Measurements from ENCODE around the gene NUP88. TPM values are rescaled to one million over a fixed set of nuclear protein-coding genes. Genes with fewer than 3 reads are reported as not detected.

The NUP88 gene
- total and polyA plus RNA-seq, 10 of the 15 experiments (the other 5 are each of a cell fraction or from before 2014, with no cell fraction given), result 110 to 244 (median 188) TPM

GRCh38 chr17:5364156-5364555 is 55.3 kb downstream of the NUP88 start:
- CTCF ChIA-PET, result no interaction called here
- no peak overlapping the region for H3K4me2 ChIP-seq (ENCODE audit: control insufficient read depth, insufficient read depth)
- in situ Hi-C loops (cut with MboI), result no loop called here
- no peak for DNase-seq (ENCODE audit: low read depth, low spot score)
- TF ChIP-seq TARDBP (IDR thresholded peaks at IDR 0.05; ENCODE audit: borderline replicate concordance) (no peak), MEF2A (IDR thresholded peaks at IDR 0.05; ENCODE audit: insufficient read depth, low read depth, low read length) (no peak), BRCA1 (IDR thresholded peaks at IDR 0.05; ENCODE audit: low read depth, low read length) (no peak), SMAD1 (IDR thresholded peaks at IDR 0.05; ENCODE audit: low read depth, partially characterized antibody) (no peak), RUNX3 (IDR thresholded peaks at IDR 0.05; ENCODE audit: low read length) (no peak), TCF12 (IDR thresholded peaks at IDR 0.05; ENCODE audit: low read depth, low read length) (no peak), FOXK2 (IDR thresholded peaks at IDR 0.05) (no peak), RFX5 (IDR thresholded peaks at IDR 0.05; ENCODE audit: low read depth, low read length) (no peak), BCLAF1 (IDR thresholded peaks at IDR 0.05) (no peak), RAD21 (IDR thresholded peaks at IDR 0.05; ENCODE audit: insufficient read depth, low read depth, low read length) (no peak), E2F8 (IDR thresholded peaks at IDR 0.05; ENCODE audit: low read depth, partially characterized antibody) (no peak), TBL1XR1 (IDR thresholded peaks at IDR 0.05; ENCODE audit: low read depth, low read length) (no peak), MTA2 (IDR thresholded peaks at IDR 0.05; ENCODE audit: low read depth) (no peak), EED (IDR thresholded peaks at IDR 0.05; ENCODE audit: low read depth) (no peak), CHD1 (IDR thresholded peaks at IDR 0.05; ENCODE audit: low read depth, low read length) (no peak), JUND (IDR thresholded peaks at IDR 0.05; ENCODE audit: low read depth, low read length) (no peak), PBX3 (IDR thresholded peaks at IDR 0.05; ENCODE audit: insufficient replicate concordance, low read depth, low read length) (no peak), KDM1A (IDR thresholded peaks at IDR 0.05; ENCODE audit: borderline replicate concordance) (no peak), YBX1 (IDR thresholded peaks at IDR 0.05) (no peak)
- no peaks in the 10 kb centered on the region for H3K27me3 ChIP-seq (replicated peaks in 1 of 2; ENCODE audit: control insufficient read depth in 2 of 2, insufficient read depth in 2 of 2, low read length in 1 of 2)
- POLR2A ChIA-PET, result interaction anchor here (0.6 kb wide), 1 partner anchor 9 kb away, joined by 4 read pairs; no protein-coding TSS in a partner anchor
- H3K9me3 ChIP-seq (replicated peaks; ENCODE audit: control insufficient read depth, insufficient read depth, low read length), result no peaks in the 10 kb centered on the region
- H4K20me1 ChIP-seq (ENCODE audit: control insufficient read depth, insufficient read depth), result no peaks in the 10 kb centered on the region
- RAD21 ChIA-PET (ENCODE audit: unreplicated experiment), result no interaction called here
- peaks cover 7 to 42% of the 10 kb centered on the region in 2 experiments for H3K36me3 ChIP-seq (ENCODE audit: control insufficient read depth in 2 of 2, insufficient read depth in 2 of 2, low read length in 1 of 2)
- no peak overlapping the region for H2AFZ ChIP-seq (ENCODE audit: control insufficient read depth, low read depth, low read length)
- no peaks in the 10 kb centered on the region for H3K79me2 ChIP-seq (ENCODE audit: control insufficient read depth, insufficient read depth, low read length)
- no peak for FAIRE-seq
- SMC1A ChIA-PET (ENCODE audit: uncharacterized antibody, unreplicated experiment), result no interaction called here
- 93% methylated on average over 6 of the region's 6 CpGs for WGBS (ENCODE audit: insufficient coverage, insufficient replicate concordance, low lambda C conversion rate, missing lambda C conversion rate)
- ATAC-seq, result no peak
- BruUV-seq (replicated peaks), result no TSS peak
- H3K4me3 ChIP-seq, result no peak overlapping the region
- no peak overlapping the region for H3K9ac ChIP-seq (ENCODE audit: control insufficient read depth, insufficient read depth, low read length)
- intact Hi-C loops (cut with micrococcal nuclease; ENCODE audit: unreplicated experiment), result no loop called here
- H3K27ac ChIP-seq (ENCODE audit: control insufficient read depth, insufficient read depth), result no peak overlapping the region
- H3K4me1 ChIP-seq (ENCODE audit: control insufficient read depth, insufficient read depth, low read length), result no peaks in the 10 kb centered on the region

Data from GM12878 (cell line).